ENCODE data around the gene LCE2B.

GRCh38 chr1:152640351-152640750 lies 45.6 kb upstream of the LCE2B start:
- TF ChIP-seq CTCF (IDR thresholded peaks at IDR 0.05) (no peak), POLR2A (IDR thresholded peaks at IDR 0.05) (no peak)

Data from lower leg skin (tissue), 3 donors.